Neural cell (in vitro differentiated cells): Measurements from ENCODE around the gene GPR150.

Experiments used
- EP300 ChIP-seq: fragments of 450-650 bp; conservative IDR thresholded peaks from 2 replicates; pipeline ENCODE4 v1.6.1; 2014; ENCODE audit warnings: antibody characterized with exemption, mild to moderate bottlenecking, moderate library complexity; ENCODE audit not compliant: poor library complexity, severe bottlenecking
- EZH2 ChIP-seq: fragments of 200-600, 300-800 bp; shearing (Covaris generic), sonication (generic); IDR thresholded peaks from 2 replicates; pipeline ENCODE4 v1.6.1; 2014; ENCODE audit warnings: antibody characterized with exemption, low read length, borderline replicate concordance, mild to moderate bottlenecking; ENCODE audit not compliant: insufficient read depth, poor library complexity, severe bottlenecking
- MXI1 ChIP-seq: fragments of 450-650 bp; conservative IDR thresholded peaks from 2 replicates; pipeline ENCODE4 v1.6.1; 2014; ENCODE audit warnings: antibody characterized with exemption, mild to moderate bottlenecking; ENCODE audit not compliant: poor library complexity, severe bottlenecking
- POLR2AphosphoS5 ChIP-seq: IDR thresholded peaks from 2 replicates; pipeline ENCODE4 v1.6.1; 2012
- RAD21 ChIP-seq: fragments of 450-650 bp; conservative IDR thresholded peaks from 2 replicates; pipeline ENCODE4 v1.6.1; 2014; ENCODE audit warnings: antibody characterized with exemption, mild to moderate bottlenecking, moderate library complexity
- SMC3 ChIP-seq: fragments of 450-650 bp; conservative IDR thresholded peaks from 2 replicates; pipeline ENCODE4 v1.6.1; 2014; ENCODE audit warnings: antibody characterized with exemption, mild to moderate bottlenecking, moderate library complexity; ENCODE audit not compliant: poor library complexity
- TAF1 ChIP-seq: IDR thresholded peaks from 2 replicates; pipeline ENCODE4 v1.6.1; 2012; ENCODE audit warnings: low read depth
- TF ChIP-seq, protein P1 (sequence below): fragments of 450-650 bp; IDR thresholded peaks from 2 replicates; pipeline ENCODE4 v1.5.1; 2014; ENCODE audit warnings: antibody characterized with exemption, mild to moderate bottlenecking, moderate library complexity; ENCODE audit not compliant: poor library complexity, severe bottlenecking
- TF ChIP-seq, protein P2 (sequence below): IDR thresholded peaks from 2 replicates; pipeline ENCODE4 v1.6.1; 2012; ENCODE audit warnings: borderline replicate concordance

GRCh38 chr5:95669985-95670384 is 50.1 kb downstream of the GPR150 start:
- TF ChIP-seq, protein P1, sequence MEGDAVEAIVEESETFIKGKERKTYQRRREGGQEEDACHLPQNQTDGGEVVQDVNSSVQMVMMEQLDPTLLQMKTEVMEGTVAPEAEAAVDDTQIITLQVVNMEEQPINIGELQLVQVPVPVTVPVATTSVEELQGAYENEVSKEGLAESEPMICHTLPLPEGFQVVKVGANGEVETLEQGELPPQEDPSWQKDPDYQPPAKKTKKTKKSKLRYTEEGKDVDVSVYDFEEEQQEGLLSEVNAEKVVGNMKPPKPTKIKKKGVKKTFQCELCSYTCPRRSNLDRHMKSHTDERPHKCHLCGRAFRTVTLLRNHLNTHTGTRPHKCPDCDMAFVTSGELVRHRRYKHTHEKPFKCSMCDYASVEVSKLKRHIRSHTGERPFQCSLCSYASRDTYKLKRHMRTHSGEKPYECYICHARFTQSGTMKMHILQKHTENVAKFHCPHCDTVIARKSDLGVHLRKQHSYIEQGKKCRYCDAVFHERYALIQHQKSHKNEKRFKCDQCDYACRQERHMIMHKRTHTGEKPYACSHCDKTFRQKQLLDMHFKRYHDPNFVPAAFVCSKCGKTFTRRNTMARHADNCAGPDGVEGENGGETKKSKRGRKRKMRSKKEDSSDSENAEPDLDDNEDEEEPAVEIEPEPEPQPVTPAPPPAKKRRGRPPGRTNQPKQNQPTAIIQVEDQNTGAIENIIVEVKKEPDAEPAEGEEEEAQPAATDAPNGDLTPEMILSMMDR = no peak
- TF ChIP-seq EZH2 (no peak), SMC3 (no peak), POLR2AphosphoS5 (no peak), TAF1 (no peak), EP300 (no peak), MXI1 (no peak), RAD21 (no peak)
- TF ChIP-seq, protein P2, sequence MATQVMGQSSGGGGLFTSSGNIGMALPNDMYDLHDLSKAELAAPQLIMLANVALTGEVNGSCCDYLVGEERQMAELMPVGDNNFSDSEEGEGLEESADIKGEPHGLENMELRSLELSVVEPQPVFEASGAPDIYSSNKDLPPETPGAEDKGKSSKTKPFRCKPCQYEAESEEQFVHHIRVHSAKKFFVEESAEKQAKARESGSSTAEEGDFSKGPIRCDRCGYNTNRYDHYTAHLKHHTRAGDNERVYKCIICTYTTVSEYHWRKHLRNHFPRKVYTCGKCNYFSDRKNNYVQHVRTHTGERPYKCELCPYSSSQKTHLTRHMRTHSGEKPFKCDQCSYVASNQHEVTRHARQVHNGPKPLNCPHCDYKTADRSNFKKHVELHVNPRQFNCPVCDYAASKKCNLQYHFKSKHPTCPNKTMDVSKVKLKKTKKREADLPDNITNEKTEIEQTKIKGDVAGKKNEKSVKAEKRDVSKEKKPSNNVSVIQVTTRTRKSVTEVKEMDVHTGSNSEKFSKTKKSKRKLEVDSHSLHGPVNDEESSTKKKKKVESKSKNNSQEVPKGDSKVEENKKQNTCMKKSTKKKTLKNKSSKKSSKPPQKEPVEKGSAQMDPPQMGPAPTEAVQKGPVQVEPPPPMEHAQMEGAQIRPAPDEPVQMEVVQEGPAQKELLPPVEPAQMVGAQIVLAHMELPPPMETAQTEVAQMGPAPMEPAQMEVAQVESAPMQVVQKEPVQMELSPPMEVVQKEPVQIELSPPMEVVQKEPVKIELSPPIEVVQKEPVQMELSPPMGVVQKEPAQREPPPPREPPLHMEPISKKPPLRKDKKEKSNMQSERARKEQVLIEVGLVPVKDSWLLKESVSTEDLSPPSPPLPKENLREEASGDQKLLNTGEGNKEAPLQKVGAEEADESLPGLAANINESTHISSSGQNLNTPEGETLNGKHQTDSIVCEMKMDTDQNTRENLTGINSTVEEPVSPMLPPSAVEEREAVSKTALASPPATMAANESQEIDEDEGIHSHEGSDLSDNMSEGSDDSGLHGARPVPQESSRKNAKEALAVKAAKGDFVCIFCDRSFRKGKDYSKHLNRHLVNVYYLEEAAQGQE = no peak
